Pulmonary artery endothelial cell (primary cell): Measurements from ENCODE around the gene CYP2W1. TPM values are rescaled to one million over a fixed set of nuclear protein-coding genes. Genes with fewer than 3 reads are reported as not detected.
"Not testable (repeated sequence)": the region's sequence is repeated elsewhere in the genome, so short reads cannot be mapped to it uniquely, and the experiment has no call there.

Experiments
- DNase-seq: peaks from one replicate; pipeline ENCODE4 v3.0.0-alpha.2; 2011; ENCODE audit warnings: low read depth, low spot score
- total RNA-seq: library from RNA; depleted of rRNA; stranded (reverse); fragments of >200 nt; gene quantifications from 2 replicates; pipeline ENCODE4 v1.2.3, GENCODE V29; 2014

The CYP2W1 gene, protein sequence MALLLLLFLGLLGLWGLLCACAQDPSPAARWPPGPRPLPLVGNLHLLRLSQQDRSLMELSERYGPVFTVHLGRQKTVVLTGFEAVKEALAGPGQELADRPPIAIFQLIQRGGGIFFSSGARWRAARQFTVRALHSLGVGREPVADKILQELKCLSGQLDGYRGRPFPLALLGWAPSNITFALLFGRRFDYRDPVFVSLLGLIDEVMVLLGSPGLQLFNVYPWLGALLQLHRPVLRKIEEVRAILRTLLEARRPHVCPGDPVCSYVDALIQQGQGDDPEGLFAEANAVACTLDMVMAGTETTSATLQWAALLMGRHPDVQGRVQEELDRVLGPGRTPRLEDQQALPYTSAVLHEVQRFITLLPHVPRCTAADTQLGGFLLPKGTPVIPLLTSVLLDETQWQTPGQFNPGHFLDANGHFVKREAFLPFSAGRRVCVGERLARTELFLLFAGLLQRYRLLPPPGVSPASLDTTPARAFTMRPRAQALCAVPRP
- total RNA-seq, result not detected in 2 replicates

DNA sequence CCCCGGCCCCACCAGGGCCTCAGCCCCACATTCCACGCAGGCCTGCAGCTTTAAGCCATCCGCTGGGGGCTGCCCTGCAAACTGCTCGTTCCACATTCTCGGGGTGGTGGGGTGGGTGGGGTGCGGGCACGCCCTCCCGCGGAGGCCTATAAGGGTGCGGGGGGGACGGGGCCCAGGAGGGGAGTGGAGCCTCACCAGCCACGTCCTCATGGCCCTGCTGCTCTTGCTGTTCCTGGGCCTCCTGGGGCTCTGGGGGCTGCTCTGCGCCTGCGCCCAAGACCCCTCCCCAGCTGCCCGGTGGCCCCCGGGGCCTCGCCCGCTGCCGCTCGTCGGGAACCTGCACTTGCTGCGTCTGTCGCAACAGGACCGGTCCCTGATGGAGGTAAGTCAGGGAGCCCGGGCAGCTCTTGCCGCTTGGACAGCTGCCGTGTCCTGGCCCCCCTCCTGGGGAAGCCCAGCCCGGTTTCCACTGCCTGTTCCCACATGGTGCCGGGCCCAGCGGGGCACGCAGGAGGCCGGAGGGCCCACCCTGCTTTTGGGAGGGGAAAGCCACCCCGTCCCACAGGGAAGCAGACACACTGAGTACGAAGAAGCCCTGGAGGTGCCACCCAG, at the start of gene CYP2W1:
TSS of gene CYP2W1 (plus strand) at position 178 of the 612 bp plus-strand sequence. CDS start at position 209, 31 bp downstream.
- DNase-seq, result no peak

DNA sequence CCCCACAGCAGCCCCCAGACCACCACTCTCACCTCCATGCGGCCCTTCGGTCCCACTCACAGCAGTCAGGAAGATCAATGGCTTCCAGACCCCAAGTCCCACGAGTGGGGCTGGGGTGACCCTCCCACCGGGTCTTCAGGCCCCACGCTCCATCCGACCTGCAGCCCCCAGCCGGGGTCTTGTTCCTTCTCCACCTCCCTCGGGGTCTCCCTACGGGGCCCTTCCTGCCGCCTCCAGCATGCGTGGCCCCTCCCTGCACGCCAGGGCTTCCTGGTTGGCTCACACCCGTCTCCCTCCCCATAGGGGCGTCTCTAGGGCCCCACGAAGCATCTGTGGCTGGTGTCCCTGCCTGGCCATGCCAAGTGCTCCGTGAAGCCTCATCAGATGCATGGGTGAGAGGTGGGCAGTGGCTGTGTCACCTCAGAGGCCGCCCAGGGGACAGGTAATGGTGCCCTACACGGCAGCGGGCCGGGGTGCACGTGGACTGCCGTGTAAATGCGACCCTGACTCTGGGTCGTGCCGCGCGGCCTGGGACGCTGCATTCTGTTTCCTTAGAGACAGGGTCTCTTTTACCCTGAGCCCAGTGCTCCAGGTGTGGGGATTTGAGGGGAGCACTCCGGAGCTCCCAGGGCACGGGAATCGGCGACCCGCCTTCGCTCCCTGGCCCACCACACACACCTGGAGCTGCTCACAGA, 48.4 kb upstream of the CYP2W1 start:
- no peak for DNase-seq

DNA sequence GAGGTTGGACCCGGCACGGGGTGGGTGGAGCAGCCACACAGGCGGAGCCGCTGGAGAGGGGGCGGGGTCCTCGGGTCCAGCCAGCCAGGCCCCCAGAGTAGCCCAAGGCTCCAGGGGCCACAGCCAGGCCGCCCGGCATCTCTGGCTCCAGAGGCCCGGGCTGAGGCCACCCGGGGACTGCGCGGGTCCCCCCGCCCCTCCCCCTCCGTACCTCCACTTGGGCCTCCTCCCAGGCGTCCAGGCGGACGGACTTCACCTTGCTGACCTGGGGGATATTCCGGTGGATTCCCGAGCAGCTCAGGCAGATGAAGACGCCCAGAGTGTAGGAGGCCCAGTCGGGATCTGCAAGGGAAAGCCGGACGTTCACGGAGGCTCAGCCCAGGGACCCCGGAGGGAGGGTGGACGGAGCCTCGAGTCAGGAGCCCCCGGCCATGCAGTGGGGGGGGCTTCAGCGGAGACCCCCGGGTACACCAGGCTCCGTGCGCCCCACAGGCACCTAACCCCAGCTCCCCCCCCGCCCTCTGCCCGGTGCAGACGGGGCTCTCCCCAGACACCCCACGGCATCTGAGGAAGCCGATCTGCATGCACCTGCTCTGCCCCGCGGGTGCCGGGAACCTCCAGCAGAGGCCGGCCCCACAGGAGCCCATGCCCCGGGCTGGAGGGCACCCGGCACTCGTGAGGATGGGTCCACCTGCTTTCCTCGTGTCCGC, 47.7 kb upstream of the CYP2W1 start:
- no peak for DNase-seq

DNA sequence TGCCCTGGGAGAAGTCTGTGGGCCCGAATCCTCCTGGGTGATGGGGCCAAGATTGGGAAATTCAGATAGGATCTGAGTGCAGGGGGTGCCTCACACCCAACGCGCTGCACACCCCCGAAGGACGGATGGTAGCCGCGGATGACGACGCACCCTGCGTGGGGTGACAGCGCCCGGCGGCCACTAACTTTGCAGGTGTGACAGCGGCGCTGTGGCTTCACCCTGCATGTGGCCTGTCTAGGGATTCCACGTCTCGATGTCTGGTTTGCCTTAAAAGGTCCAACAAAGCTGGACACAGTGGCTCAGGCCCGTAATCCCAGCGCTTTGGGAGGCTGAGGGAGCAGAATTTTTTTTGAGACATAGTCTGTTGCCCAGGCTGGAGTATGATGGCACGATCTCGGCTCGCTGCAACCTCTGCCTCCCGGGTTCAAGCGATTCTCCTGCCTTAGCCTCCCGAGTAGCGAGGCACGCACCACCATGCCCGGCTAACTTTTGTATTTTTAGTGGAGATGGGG, 47.1 kb upstream of the CYP2W1 start:
- DNase-seq, result no peak

DNA sequence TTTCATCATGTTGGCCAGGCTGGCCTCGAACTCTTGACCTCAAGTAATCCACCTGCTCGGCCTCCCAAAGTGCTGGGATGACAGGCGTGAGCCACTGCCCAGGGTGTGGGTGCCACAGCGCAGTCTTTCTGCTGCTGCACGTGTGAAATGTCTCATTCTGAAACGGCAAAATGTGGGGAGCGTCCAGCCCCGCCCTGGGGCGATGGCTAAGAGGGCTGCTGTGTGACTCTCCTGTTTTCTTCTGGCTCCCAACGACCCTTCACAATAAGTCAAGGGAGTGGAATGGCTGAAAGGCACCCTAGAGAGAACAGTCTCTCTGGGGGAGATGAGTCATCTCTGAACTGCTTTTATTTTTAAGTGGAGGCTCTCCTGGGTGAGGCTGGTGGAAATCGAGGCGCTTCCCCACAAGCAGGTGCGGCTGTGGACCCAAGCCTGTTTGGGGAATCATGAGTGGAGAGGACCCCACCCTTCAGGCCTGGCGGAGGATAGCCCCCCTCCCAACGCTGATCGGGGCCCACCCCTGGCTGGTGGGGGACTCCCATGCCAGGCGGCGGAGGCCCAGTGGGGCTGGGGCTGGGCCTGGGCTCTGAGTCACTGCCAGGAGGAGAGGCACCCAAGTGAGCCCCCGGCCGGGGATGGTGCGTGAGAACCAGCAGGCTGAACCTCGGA, 46.5 kb upstream of the CYP2W1 start:
- no peak for DNase-seq

DNA sequence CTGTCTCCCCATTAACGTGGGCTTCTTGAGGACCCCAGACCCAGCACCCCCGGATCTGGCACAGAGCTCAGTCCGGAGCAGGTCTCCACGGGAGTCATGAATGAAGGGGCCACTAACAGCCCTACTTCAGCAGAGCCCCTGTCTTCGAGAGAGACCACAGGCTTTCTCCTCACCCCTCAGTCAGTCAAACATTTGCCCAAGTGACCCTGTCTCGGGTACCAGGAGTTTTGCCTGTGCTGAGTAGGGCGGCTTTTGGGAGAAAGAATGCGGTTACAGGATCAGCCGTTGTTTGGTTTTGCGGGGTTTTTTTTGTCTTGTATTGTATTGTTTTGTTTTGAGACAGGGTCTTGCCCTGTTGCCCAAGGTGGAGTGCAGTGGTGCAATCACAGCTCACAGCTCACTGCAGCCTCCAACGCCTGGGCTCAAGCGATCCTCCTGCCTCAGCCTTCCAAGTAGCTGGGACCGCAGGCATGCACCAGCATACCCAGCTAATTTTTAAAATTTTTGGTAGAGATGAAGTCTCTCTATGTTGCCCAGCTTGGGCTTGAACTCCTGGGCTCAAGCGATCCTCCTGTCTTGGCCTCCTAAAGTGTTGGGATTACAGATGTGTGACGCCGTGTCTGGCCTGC, 45.0 kb upstream of the CYP2W1 start:
- no peak for DNase-seq

DNA sequence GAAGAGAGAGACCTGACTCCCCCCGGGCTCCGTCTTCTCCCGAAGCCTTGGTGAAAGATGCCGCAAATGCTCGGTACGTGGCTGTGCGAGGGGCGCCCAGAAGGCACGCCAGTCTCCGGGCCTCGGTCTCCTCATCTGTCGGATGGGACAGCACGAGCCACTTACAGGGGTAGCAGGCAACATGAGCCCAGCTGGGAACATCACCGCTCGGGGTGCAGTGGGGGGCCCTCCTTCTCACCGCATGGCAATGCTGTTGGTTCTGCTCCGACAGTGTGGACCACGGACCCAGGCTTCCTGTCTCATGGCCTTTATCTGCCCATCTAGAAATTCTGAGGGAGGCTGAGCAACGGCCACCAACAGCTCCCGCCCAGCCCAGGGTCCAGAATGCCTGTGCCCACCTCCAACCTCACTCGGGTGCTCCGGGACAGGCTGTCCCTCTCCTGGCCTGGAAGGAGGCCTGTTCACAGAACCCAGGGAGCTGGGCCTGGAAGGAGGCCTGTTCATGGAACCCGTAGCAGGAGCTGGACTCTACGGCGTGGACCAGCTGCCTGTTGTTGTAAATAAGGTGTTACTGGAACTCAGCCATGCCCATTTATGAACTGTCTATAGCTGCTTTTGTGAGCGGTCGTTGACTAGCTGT, 44.3 kb upstream of the CYP2W1 start:
- DNase-seq, result no peak

DNA sequence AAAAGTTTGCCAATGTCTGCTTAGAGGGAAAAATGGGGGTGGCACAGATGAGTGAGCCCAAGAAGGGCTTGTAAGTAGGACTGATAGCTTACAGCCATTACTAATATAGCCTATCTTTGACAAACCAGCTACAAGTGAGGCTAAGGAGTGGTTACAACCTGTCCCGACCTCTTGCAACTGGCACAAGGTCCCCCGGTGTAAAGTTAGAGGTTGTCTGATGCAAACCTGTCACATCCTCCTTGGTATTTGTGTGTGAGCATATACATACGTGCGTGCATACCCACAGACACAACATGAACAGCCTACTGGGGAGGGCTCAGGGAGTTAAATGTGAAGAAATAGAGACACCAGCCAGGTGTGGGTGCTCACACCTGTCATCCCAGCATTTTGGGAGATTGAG, 43.1 kb upstream of the CYP2W1 start:
- DNase-seq, result no peak

DNA sequence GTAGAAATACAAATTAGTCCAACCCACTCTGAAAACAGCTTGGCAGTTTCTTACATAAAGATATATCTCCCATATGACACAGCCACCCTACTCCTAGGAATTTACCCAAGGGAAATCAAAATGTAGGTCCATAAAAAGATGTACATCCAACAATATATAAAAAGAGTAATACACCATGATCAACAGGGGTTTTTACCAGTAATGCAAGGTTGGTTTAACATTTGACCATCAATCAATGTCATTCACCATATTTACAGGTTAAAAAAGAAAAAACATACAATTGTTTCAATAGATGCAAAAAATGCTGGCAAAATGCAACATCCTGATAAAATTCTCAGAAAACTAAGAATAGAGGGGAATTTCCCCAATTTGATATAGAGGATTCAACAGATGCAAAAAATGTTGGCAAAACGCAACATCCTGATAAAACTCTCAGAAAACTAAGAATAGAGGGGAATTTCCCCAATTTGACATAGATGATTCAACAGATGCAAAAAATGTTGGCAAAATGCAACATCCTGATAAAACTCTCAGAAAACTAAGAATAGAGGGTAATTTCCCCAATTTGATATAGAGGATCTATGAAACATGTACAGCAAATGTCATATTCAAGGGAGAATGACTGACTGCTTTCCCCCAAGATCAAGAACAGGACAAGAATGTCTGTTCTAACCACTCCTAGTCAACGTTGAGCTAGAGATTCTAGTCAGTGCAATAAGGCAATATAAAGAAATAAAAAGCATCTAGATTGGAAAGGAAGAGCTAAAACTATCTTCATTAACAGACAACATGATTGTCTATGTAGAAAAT, 42.2 kb upstream of the CYP2W1 start:
- no peak for DNase-seq

DNA sequence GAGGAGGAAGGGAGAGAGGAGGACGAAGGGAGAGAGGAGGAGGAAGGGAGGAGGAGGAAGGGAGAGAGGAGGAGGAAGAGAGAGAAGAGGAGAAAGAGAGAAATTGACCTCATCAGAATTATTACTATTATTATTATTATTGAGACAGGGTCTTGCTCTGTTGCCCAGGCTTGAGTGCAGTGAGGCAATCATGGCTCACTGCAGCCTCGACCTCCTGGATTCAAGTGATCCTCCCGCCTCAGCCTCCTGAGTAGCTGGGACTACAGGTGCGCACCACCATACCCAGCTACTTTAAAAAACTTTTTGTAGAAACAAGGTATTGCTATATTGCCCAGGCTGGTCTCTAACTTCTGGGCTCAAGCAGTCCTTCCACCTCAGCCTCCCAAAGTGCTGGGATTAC, 39.2 kb upstream of the CYP2W1 start:
- DNase-seq, result not testable (repeated sequence)

DNA sequence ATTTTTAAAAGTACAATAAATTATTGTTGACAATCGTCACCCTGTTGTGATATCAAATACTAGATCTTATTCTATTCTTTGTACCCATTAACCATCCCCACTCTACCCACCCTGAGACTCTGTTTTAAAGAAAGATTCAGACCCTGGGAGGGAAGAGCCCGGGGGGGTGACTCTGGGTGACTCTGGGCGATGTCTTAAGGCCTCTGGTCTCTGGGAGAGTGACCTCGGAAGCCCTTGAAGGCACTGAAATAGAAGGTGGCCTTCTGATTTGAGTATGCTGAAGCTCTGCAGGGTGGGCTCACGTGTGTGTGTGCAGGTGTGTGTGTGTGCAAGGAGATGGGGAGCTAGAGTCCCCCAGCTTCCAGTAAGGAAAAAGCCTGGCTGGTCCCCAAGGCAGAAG, 38.2 kb upstream of the CYP2W1 start:
- DNase-seq, result no peak

DNA sequence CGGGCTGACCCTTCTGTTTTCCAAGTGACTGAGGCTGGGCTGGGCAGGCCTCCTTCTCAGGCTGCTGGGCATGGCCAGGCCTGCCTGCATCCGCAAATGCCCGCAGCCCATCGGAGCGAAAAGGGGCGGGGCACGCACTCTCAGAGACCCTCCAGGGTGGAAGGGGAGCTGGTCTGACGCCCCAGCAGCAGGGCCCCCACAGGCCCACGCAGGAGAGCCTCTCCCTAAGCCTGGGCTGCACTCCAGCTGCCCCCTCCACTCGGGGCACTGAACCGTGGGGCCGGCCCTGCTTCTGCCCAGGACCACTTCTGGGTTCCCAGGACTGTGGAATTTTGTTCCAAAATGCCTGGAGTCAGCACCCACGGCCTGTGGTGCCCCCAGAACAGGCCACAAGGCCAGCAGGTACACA, 37.8 kb upstream of the CYP2W1 start:
- no peak for DNase-seq

DNA sequence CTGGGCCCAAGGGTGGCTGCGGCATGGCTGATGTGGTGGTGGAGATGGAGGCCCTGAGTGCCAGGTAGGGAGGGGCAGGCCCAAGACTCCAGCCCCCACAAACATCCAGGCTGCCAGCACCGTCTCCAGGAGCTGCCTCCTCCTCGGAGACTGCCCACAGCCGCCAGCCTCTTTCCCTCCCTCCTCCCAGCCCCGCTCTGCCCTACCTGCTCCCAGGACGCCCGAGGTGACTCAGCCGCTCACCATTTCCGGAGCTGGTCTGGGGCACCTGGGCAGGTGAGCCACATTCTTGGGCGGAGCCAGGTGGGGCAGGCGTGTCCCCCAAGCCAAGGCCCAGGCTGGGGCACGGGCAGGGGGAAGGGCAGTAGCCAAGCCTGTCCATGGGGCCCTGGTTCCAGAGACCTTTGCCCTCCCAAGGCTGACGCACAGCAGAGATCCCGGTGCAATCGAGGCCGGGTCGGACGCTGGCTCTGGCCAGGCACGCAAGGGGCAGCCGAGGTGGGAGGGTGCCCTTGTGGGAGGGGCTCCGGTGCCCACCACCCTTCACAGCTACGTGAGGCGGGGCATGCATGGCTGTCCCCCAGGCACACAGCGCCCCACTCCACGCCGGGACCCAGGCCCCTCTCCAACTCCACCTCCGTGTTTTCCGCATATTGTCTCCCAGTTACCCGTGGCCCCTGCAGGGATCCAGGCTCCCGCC, 37.3 kb upstream of the CYP2W1 start:
- no peak for DNase-seq

DNA sequence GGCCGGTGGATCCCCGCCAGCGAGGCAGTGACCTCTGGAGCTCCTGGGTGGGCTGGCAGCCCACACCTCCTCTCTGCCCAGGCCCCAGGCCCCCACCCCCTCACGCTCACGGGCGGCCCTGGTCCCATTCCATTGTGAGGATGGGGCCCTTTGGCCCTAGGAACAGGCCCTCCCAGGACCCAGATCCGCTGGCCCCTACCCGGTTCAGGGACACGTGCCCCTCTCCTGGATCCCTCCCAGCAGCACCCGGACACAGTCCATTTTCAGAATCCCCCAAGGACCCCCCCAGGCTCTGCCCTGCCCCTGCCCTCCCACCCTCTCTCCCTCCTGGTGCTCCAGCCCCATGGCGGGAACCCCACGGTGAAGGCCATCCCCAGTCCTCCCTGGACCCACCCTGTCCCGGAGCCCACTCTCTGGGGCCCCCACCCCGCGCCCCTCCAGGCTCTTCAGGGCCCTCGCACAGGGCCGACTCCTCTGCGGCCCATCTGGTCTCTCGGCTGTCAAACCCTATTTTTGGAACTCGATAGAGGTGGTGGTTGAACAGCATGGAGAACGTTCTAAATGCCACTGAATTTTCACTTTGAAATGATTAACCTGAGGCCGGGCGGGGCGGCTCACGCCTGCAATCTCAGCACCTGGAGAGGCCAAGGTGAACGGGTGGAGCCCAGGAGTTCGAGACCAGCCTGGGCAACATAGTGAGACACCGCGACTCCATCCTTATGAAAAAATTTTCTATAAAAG, 36.6 kb upstream of the CYP2W1 start:
- DNase-seq, result no peak

DNA sequence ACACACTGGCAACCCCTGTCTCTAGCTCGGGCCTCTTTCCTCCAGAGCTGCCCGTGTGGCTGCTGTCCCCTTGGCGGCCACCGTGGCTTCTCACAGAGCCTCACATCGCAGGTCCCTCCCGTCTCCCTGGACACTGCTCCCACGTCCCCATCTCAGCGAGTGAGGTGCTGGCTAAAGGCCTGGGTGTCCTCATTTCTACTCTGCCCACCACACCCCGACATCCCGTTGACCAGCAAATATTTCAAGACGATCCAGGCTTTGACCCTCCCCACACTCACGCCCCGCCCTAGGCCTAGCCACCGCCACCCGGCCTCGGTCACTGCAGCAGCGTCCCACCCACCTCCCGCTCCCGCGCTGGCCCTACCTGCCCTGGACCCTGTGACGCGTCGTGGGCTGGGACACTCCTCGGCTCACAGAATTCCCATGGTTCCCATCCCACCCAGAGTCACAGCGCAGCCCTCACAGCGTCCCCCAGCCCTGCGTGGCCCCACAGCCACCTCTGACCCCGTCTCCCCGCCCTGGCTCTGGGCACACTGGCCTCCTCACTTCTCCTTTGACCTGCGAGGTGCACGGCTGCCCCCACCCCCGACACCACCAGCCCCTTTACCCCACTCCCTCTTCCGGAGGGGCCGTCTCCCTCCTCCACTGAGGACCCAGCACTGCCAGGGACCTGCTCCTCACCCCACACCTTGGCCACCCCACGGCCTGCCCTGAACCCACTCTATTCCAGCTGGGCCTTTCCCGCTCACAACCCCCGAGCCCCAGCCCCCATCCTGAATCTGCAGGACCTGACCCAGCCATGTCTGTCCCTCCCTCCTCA, 35.4 kb upstream of the CYP2W1 start:
- no peak for DNase-seq

DNA sequence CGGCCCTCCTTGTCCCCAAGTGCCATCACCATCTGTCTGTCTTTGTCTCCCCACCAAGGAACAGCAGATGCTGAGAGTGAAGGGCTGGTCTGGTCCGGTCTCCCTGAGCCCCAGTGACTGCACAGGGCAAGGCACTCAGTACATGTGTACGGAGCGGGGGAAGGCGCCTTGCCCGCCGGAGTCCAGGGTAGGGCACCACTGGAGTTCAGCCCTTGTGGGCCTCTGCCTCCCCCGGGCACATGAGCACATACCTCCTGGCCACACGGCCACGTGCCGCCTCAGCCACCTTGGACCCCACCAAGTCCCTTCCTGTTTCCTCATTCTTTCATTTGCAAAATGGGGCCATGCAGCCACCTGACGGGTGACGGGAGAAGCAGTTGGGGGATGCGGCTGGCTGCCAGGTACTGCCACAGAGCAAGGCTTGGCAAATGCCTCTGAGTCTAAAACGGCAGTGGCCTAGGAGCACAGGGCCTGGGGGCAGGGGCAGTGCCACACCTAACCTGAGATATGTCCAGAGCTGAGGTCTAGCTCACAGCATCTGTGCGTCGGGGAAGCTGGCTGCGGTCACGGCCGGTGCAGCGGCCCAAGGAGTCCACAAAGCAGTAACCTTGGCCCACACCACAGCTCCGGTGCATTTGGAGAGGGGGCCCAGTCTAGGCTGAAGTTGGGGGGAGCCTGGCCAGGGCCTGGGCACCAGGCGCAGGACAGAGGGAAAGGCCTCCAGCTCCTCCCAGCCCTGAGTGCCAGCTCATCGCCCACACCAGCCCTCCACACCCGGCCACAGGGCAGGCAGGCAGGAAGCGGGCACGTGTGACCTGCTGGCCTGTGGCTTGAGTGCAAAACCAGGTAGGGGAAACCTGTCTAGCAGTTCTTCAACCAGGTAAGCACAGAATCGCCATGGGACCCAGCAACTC, 33.7 kb upstream of the CYP2W1 start:
- no peak for DNase-seq
